Measurements from ENCODE around the gene SRP14.

GRCh38 chr15:40042791-40043320, 3.9 kb upstream of the SRP14 start:
- TF ChIP-seq CTCF (IDR thresholded peaks at IDR 0.05) (no peak), POLR2A (IDR thresholded peaks at IDR 0.05) (no peak)
